ENCODE results near the gene METTL9.
A peak's percentile ranks its signal among the peaks of the same experiment; 100 is the strongest.
"Not testable (repeated sequence)": the region's sequence is repeated elsewhere in the genome, so short reads cannot be mapped to it uniquely, and the experiment has no call there.

Gene METTL9

DNA sequence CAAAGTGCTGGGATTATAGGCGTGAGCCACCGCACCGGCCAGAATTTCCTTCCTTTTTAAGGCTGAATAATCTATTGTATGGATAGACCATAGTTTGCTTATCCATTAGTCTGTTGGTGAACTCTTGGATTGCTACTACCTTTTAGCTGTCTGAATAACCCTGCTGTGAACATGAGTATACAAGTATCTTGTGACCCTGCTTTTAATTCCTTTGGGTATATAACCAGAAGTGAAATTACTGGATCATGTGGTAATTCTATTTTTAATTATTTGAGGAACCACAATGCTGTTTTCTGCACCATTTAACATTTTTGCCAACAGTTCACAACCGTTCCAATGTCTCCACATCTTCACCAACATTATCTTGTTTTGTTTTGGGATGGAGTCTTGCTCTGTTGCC is 59.7 kb downstream of the METTL9 start:
- no peak overlapping the region for H3K4me3 ChIP-seq (replicated peaks in 1 of 2; ENCODE audit: low read depth in 2 of 2, low read length in 2 of 2)
- no peak for DNase-seq (ENCODE audit: low read depth in 2 of 2)
- no peak for TF ChIP-seq CTCF (IDR thresholded peaks at IDR 0.05; ENCODE audit: low read depth, low read length)

- H3K4me3 ChIP-seq (replicated peaks in 1 of 2; ENCODE audit: low read depth in 2 of 2, low read length in 2 of 2), result peak within 1 kb of the TSS; percentile 4 to 21
- no peak for DNase-seq (ENCODE audit: low read depth in 2 of 2)
- TF ChIP-seq CTCF (IDR thresholded peaks at IDR 0.05; ENCODE audit: low read depth, low read length), result no peak
These were observed 64.7 kb downstream of the METTL9 start, which contains the start of gene OTOA for GRCh38 chr16:21663889-21664647. Gene OTOA (plus strand): TSS chr16:21663968. CDS start chr16:21678515, 14,547 bp downstream.

GRCh38 chr16:21664801-21665492 is 65.6 kb downstream of the METTL9 start:
- DNase-seq (ENCODE audit: low read depth in 2 of 2), result no peak
- no peak for TF ChIP-seq CTCF (IDR thresholded peaks at IDR 0.05; ENCODE audit: low read depth, low read length)
- H3K4me3 ChIP-seq (replicated peaks in 1 of 2; ENCODE audit: low read depth in 2 of 2, low read length in 2 of 2), result no peak overlapping the region

DNA sequence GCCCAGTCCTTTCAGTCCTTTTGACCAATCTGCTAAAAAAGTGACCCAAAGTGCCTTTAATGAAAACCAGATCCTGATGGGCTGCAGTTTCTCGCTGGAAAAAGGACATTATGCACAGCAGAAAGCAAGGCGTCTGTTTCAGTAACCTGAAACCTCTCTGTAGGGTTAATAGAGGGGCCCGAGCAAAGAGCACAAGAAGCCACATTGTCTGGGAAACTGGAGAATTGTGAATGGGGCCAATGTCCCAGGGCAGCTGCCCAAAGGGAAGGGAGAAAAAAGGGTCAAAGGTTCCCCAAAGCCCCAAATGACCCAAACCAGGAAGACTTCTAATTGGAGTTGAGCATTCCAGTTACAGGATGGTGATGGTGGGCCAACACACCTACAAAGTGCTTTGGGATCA is 67.4 kb downstream of the METTL9 start:
- TF ChIP-seq CTCF (IDR thresholded peaks at IDR 0.05; ENCODE audit: low read depth, low read length), result no peak
- DNase-seq (ENCODE audit: low read depth in 2 of 2), result no peak

GRCh38 chr16:21667575-21667974 is 68.2 kb downstream of the METTL9 start:
- DNase-seq (ENCODE audit: low read depth in 2 of 2), result no peak
- TF ChIP-seq CTCF (IDR thresholded peaks at IDR 0.05; ENCODE audit: low read depth, low read length), result no peak
- H3K4me3 ChIP-seq (replicated peaks in 1 of 2; ENCODE audit: low read depth in 2 of 2, low read length in 2 of 2), result no peak overlapping the region

More for the DNA sequence above, 67.4 kb downstream of the METTL9 start:
- H3K4me3 ChIP-seq (replicated peaks in 1 of 2; ENCODE audit: low read depth in 2 of 2, low read length in 2 of 2), result no peak overlapping the region

- no peak overlapping the region for H3K4me3 ChIP-seq (replicated peaks in 1 of 2; ENCODE audit: low read depth in 2 of 2, low read length in 2 of 2)
- TF ChIP-seq CTCF (IDR thresholded peaks at IDR 0.05; ENCODE audit: low read depth, low read length), result no peak
- no peak for DNase-seq (ENCODE audit: low read depth in 2 of 2)
These were observed 74.1 kb downstream of the METTL9 start for GRCh38 chr16:21673469-21673868.

GRCh38 chr16:21674456-21674855 is 75.1 kb downstream of the METTL9 start:
- DNase-seq (ENCODE audit: low read depth in 2 of 2); H3K4me3 ChIP-seq (replicated peaks in 1 of 2; ENCODE audit: low read depth in 2 of 2, low read length in 2 of 2): not testable (repeated sequence)

DNA sequence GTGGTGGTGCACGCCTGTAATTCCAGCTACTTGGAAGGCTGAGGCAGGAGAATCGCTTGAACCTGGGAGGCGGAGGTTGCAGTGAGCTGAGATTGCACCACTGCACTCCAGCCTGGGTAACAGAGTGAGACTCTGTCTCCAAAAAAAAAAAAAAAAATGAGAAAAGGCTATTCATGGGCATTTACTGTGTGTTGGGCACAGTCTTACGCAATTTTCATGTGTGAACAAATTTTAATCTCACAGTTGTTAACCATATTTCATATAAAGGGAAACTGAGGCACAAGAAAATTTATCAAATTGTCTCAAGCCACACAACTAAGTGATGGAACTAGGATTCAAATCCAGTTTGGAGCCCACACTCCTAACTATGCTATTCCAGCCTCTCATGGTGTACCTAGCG is 81.3 kb downstream of the METTL9 start:
- not testable (repeated sequence) for H3K4me3 ChIP-seq (replicated peaks in 1 of 2; ENCODE audit: low read depth in 2 of 2, low read length in 2 of 2); DNase-seq (ENCODE audit: low read depth in 2 of 2)
